Breast epithelium (tissue), 4 donors: ENCODE results near the gene SEZ6L. TPM values are rescaled to one million over a fixed set of nuclear protein-coding genes. Genes with fewer than 3 reads are reported as not detected.

Experiments used
- DNase-seq, 2 donors: peaks; one replicate each; pipeline ENCODE4 v3.0.0-alpha.2; 2019; ENCODE audit warnings: low spot score in 2 of 2
- H3K27ac ChIP-seq, 2 donors: fragments of 200-600 bp; sonication (generic) in 1 of 2; one replicate each; pipeline ENCODE4 v1.5.1; 2016 to 2019; ENCODE audit warnings: mild to moderate bottlenecking in 1 of 2
- H3K27me3 ChIP-seq, 2 donors: fragments of 200-600 bp; sonication (generic) in 1 of 2; one replicate each; pipeline versions ENCODE4 v1.5.1 to v1.6.0; 2017 to 2019; ENCODE audit warnings: control low read depth in 1 of 2, mild to moderate bottlenecking in 1 of 2
- H3K36me3 ChIP-seq: fragments of 200-600 bp; one replicate; pipeline ENCODE4 v1.5.1; 2019
- H3K4me1 ChIP-seq, 2 donors: fragments of 200-600 bp; sonication (generic); one replicate each; pipeline ENCODE4 v1.5.1; 2016 to 2019; ENCODE audit warnings: control low read depth in 1 of 2
- H3K4me3 ChIP-seq, 3 donors: fragments of 200-600 bp; sonication (generic); 1 replicate in 2 of 3; 2 replicates in 1 of 3; pipeline ENCODE4 v1.5.1; 2016 to 2019; ENCODE audit warnings: mild to moderate bottlenecking in 3 of 3, moderate library complexity in 2 of 3
- H3K9me3 ChIP-seq, 2 donors: fragments of 200-600 bp; sonication (generic) in 1 of 2; one replicate each; pipeline ENCODE4 v1.5.1; 2016 to 2019; ENCODE audit warnings: control low read depth in 1 of 2
- CTCF ChIP-seq, 3 donors: fragments of 450-650 bp; IDR thresholded peaks; one replicate each; pipeline ENCODE4 v1.5.1; 2016 to 2017; ENCODE audit warnings: antibody characterized with exemption in 3 of 3, mild to moderate bottlenecking in 3 of 3, moderate library complexity in 3 of 3
- POLR2A ChIP-seq: fragments of 450-650 bp; IDR thresholded peaks from one replicate; pipeline ENCODE4 v1.6.1; 2016; ENCODE audit warnings: antibody characterized with exemption, mild to moderate bottlenecking, moderate library complexity
- POLR2AphosphoS5 ChIP-seq, 3 donors: sonication (generic); formaldehyde crosslinking; IDR thresholded peaks; one replicate each; pipeline ENCODE4 v1.6.1; 2017; ENCODE audit warnings: antibody characterized with exemption in 3 of 3
- intact Hi-C: fragments of 100-400 bp; cut with DNase I; formaldehyde crosslinking; loops from one replicate; pipeline ENCODE4 v1.15.1; 2023; ENCODE audit warnings: low total_unique reads
- total RNA-seq, 3 donors: library from RNA; depleted of rRNA; stranded (reverse); fragments of >200 nt; gene quantifications; one replicate each; pipeline ENCODE4 v1.1.0, GENCODE V29; 2016

The SEZ6L gene
- total RNA-seq, 3 donors from 2014 or later = under 0.01 to 0.16 (median 0.15) TPM

DNA sequence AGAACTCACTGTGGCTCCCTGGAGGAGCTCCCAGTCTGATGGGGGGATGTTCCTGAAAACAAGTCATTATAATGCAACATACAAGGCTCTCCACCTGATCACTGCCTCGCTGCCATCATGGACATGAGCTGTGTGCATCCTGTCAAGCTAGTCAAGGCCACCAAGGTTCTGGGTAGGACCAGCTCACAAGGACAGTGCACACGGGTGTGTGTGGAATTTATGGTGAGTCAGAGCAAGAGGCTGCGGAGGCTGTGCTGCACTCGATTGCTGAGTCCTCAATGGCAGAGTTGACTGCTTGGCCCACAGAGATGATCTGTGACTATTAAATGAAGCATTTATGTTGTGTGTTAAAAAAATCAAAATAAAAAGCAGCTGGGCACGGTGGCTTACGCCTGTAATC, 96.6 kb downstream of the SEZ6L start:
- H3K27ac ChIP-seq = no peak overlapping the region
- H3K36me3 ChIP-seq = no peaks in the 10 kb centered on the region
- intact Hi-C loops = no loop called here
- H3K4me3 ChIP-seq = no peak overlapping the region
- H3K9me3 ChIP-seq = no peaks in the 10 kb centered on the region
- H3K4me1 ChIP-seq = no peaks in the 10 kb centered on the region
- no peak for TF ChIP-seq POLR2AphosphoS5 (IDR thresholded peaks at IDR 0.05)
- no peak for TF ChIP-seq POLR2A
- no peak for TF ChIP-seq CTCF (IDR thresholded peaks at IDR 0.05)
- H3K27me3 ChIP-seq = peaks cover 0 to 29% of the 10 kb centered on the region in 2 donors
- no peak for DNase-seq

- Histone ChIP-seq H3K4me3 (no peak overlapping the region), H3K27ac (no peak overlapping the region), H3K36me3 (no peaks in the 10 kb centered on the region), H3K4me1 (no peaks in the 10 kb centered on the region), H3K27me3 (peaks cover 0 to 22% of the 10 kb centered on the region in 2 donors), H3K9me3 (no peaks in the 10 kb centered on the region)
- DNase-seq = no peak
- TF ChIP-seq POLR2A (no peak), CTCF (IDR thresholded peaks at IDR 0.05) (no peak), POLR2AphosphoS5 (IDR thresholded peaks at IDR 0.05) (no peak)
- intact Hi-C loops = no loop called here
Observed at GRCh38 chr22:26267856-26268255, 98.6 kb downstream of the SEZ6L start.

- Histone ChIP-seq H3K27ac (no peak overlapping the region), H3K9me3 (no peaks in the 10 kb centered on the region), H3K36me3 (no peaks in the 10 kb centered on the region), H3K4me1 (no peaks in the 10 kb centered on the region), H3K27me3 (peaks cover 0 to 15% of the 10 kb centered on the region in 2 donors), H3K4me3 (no peak overlapping the region)
- no peak for DNase-seq
- TF ChIP-seq POLR2AphosphoS5 (IDR thresholded peaks at IDR 0.05) (no peak), POLR2A (no peak), CTCF (IDR thresholded peaks at IDR 0.05) (no peak)
- intact Hi-C loops = no loop called here
Observed at GRCh38 chr22:26269572-26269971, 100.3 kb downstream of the SEZ6L start.

DNA sequence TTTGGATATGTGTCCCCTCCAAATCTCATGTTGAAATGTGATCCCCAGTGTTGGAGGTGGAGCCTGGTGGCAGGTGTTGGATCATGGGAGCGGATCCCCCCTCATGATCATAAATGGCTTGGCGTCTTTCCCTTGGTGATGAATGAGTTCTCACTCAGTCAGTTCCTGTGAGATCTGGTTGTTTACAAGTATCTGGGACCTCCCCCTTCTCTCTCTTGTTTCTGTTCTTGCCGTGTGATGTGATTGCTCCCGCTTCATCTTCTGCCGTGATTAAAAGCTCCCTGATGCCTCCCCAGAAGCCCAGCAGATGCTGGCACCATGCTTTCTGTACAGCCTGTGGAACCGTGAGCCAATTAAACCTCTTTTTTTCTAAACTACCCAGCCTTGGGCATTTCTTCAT, 102.2 kb downstream of the SEZ6L start:
- peaks cover 0 to 8% of the 10 kb centered on the region in 2 donors for H3K27me3 ChIP-seq

More for the DNA sequence above, 102.2 kb downstream of the SEZ6L start:
- H3K4me1 ChIP-seq = no peaks in the 10 kb centered on the region
- no peak overlapping the region for H3K27ac ChIP-seq
- TF ChIP-seq POLR2A (no peak), CTCF (IDR thresholded peaks at IDR 0.05) (no peak), POLR2AphosphoS5 (IDR thresholded peaks at IDR 0.05) (no peak)
- intact Hi-C loops = no loop called here
- no peak for DNase-seq
- no peaks in the 10 kb centered on the region for H3K9me3 ChIP-seq
- H3K36me3 ChIP-seq = no peaks in the 10 kb centered on the region
- no peak overlapping the region for H3K4me3 ChIP-seq
